ENCODE data around the gene GPLD1.

The GPLD1 gene

DNA sequence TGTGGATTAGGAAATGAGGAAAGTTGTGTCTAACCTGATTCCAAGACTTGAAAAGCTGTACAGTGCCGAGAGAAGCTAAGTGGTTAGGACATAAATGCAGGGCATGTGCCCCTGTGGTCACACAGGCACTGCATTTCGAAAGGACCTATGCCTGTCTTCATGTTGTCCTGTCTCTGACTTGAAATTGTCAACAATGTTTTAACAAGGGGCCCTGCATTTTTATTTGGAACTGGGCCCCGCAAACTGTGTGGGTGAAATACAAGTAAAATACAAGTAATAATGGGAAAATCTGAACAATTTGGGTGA lies 47.8 kb downstream of the GPLD1 start:
- ChIA-PET CTCF (interaction anchor here (0.8 to 1.4 kb wide), 2 partner anchors 11 to 15 kb away, joined by 3 to 4 read pairs; no protein-coding TSS in a partner anchor), POLR2A (ENCODE audit: low non-redundant PET) (no interaction called here)
- TF ChIP-seq, protein P1, sequence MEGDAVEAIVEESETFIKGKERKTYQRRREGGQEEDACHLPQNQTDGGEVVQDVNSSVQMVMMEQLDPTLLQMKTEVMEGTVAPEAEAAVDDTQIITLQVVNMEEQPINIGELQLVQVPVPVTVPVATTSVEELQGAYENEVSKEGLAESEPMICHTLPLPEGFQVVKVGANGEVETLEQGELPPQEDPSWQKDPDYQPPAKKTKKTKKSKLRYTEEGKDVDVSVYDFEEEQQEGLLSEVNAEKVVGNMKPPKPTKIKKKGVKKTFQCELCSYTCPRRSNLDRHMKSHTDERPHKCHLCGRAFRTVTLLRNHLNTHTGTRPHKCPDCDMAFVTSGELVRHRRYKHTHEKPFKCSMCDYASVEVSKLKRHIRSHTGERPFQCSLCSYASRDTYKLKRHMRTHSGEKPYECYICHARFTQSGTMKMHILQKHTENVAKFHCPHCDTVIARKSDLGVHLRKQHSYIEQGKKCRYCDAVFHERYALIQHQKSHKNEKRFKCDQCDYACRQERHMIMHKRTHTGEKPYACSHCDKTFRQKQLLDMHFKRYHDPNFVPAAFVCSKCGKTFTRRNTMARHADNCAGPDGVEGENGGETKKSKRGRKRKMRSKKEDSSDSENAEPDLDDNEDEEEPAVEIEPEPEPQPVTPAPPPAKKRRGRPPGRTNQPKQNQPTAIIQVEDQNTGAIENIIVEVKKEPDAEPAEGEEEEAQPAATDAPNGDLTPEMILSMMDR (conservative IDR thresholded peaks at IDR 0.05; ENCODE audit: low read depth), result no peak
- DNase-seq (ENCODE audit: low spot score), result no peak
- no peak overlapping the region for H3K27ac ChIP-seq

DNA sequence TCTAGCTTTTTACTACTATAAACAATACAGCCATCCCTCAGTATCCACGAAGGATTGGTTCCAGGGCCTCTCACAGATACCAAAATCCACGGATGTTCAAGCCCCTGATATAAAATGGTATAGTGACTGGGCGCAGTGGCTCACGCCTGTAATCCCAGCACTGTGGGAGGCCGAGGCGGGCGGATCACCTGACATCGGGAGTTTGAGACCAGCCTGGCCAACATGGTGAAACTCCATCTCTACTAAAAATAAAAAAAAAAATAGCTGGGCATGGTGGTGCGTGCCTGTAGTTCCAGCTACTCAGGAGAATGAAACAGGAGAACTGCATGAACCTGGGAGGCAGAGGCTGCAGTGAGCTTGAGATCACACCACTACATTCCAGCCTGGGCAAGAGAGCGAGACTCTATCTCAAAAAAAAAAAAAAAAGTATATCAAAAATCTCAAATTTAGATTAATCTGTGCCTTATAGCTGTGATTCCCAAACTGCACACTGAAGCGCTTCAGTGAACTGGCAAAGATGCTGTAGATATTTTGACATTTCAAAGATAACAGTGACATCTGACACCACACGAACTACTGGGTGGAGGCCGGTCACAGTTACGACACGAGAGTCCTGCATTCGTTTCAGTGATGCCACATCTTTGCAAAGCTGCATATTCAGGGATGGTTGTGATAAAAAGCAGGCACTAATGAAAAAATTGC lies 48.3 kb downstream of the GPLD1 start:
- ChIA-PET CTCF (interaction anchor here (0.8 to 1.4 kb wide), 2 partner anchors 11 to 15 kb away, joined by 3 to 4 read pairs; no protein-coding TSS in a partner anchor), POLR2A (ENCODE audit: low non-redundant PET) (no interaction called here)
- DNase-seq (ENCODE audit: low spot score), result no peak
- no peak overlapping the region for H3K27ac ChIP-seq
- TF ChIP-seq, protein P1 (conservative IDR thresholded peaks at IDR 0.05; ENCODE audit: low read depth), result no peak

DNA sequence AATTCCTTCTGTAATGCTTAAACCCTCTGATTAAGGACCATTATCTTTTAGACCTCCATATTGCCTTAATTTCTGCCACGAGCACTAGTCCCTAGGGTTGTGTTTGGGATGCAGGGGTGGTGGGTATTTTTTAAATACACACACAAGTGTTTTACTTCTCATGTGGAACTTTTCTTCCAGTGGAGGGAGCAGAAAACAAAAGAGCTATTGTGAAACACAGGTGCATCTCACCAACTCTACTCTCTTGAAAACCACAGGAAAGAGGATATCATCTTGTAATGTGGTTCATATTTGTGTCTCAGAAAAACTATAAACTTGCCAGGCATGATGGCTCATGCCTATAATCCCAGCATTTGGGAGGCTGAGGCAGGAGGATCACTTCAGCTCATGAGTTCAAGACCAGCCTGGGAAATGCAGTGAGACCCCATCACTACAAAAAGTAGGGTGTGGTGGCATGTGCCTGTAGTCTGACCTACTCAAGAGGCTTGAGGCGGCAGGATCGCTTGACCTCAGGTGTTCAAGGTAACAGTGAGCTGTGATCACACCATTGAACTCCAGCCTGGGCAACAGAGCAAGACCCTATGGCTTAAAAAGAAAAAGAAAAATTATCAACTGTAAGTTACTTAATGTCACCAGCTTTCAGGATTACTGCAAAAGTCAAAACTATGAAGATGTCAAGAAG lies 49.4 kb downstream of the GPLD1 start:
- DNase-seq (ENCODE audit: low spot score), result no peak
- H3K27ac ChIP-seq, result no peak overlapping the region
- CTCF ChIA-PET, result interaction anchor here (1.4 kb wide), 1 partner anchor 10 kb away, joined by 4 read pairs; no protein-coding TSS in a partner anchor

DNA sequence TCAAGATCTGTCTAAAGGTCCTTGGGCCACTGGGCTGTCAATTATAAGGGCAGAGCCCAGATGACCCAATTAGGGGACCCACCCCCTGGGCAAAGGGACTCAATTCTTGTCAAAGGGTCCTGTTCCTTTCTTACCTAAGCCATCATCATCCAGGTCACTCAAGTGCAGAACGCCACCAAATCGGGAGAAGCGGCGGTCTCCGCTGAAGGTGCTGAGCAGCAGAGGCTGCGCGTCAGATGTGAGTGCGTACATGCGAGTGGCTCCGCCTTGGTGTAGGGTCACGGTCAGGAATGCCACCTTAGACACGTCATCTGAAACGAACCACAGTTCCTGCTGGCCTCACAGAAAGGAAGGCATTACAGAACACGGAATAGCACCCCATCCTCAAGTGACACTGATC lies 52.4 kb downstream of the GPLD1 start:
- TF ChIP-seq, protein P1 (conservative IDR thresholded peaks at IDR 0.05; ENCODE audit: low read depth), result no peak
- H3K27ac ChIP-seq, result no peak overlapping the region
- ChIA-PET CTCF (no interaction called here), POLR2A (ENCODE audit: low non-redundant PET) (no interaction called here)
- no peak for DNase-seq (ENCODE audit: low spot score)

More for the DNA sequence above, 49.4 kb downstream of the GPLD1 start:
- POLR2A ChIA-PET (ENCODE audit: low non-redundant PET), result no interaction called here
- TF ChIP-seq, protein P1 (conservative IDR thresholded peaks at IDR 0.05; ENCODE audit: low read depth), result no peak

DNA sequence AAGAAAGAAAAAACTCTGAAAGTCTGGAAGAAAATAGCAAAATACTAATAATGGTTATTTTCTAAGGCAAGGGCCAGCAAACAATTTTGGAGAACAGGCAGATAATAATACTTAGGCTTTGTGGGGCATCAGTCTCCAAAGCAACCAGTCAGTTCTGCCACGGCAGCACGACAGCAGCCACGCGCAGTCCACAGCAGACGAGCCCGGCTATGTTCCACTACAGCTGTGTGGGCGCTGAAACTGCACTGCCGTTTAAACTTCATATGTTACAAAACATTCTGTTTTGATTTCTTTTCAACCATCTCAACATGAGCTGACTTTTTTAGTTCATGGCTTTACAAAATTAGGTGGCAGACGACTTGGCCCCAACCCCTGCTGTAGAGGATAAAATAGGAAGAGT lies 56.8 kb downstream of the GPLD1 start:
- no peak for DNase-seq (ENCODE audit: low spot score)
- POLR2A ChIA-PET (ENCODE audit: low non-redundant PET), result no interaction called here
- H3K27ac ChIP-seq, result no peak overlapping the region
- TF ChIP-seq, protein P1 (conservative IDR thresholded peaks at IDR 0.05; ENCODE audit: low read depth), result no peak
- CTCF ChIA-PET, result interaction anchor here (0.7 kb wide), 1 partner anchor 1399 kb away, joined by 3 read pairs; no protein-coding TSS in a partner anchor

DNA sequence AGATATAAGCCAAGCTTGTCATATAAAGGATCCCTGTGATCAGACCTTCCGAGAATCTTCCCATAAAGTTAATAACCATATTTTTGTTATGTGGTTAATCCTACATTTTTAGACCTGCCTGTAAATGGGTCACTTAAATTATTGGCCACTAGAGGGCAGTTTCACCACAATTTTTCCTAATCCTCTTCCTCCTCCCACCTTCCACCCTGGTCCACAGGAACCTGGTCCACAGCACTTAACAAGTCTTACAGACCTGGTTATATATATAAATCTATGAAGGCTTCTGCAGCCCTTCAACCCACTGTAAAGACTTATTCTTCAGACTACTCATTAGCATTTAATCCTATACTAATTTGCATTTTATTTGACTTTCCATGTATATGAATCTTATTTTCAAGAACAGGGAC lies 58.3 kb downstream of the GPLD1 start:
- POLR2A ChIA-PET (ENCODE audit: low non-redundant PET), result no interaction called here
- TF ChIP-seq, protein P1 (conservative IDR thresholded peaks at IDR 0.05; ENCODE audit: low read depth), result peak; percentile 74

More for the DNA sequence above, 58.3 kb downstream of the GPLD1 start:
- no peak overlapping the region for H3K27ac ChIP-seq
- DNase-seq (ENCODE audit: low spot score), result peak; percentile 45
- CTCF ChIA-PET, result interaction anchor here (0.6 to 1.8 kb wide), 7 partner anchors 10 to 280 kb away, joined by 3 to 8 read pairs (median 4); partner anchors contain the start of gene ALDH5A1

All from RWPE1 (cell line).